Measurements from ENCODE around the gene HSPB7. TPM values are rescaled to one million over a fixed set of nuclear protein-coding genes. Genes with fewer than 3 reads are reported as not detected.

The HSPB7 gene
- total and polyA plus RNA-seq, 2 donors (not counting 1 experiment from before 2014, with no cell fraction given): 4.5 to 10.1 TPM

- no peak overlapping the region for H3K4me2 ChIP-seq (ENCODE audit: extremely low read depth, insufficient read depth, low read length)
- H2AFZ ChIP-seq (ENCODE audit: low read length): no peak overlapping the region
- no peaks in the 10 kb centered on the region for H3K36me3 ChIP-seq (ENCODE audit: control insufficient read depth, insufficient read depth, low read length)
- no peaks in the 10 kb centered on the region for H3K9me3 ChIP-seq (ENCODE audit: control insufficient read depth, insufficient read depth, low read depth, low read length)
- H3K79me2 ChIP-seq (ENCODE audit: control insufficient read depth, insufficient read depth, low read length): no peaks in the 10 kb centered on the region
- TF ChIP-seq, protein P1, sequence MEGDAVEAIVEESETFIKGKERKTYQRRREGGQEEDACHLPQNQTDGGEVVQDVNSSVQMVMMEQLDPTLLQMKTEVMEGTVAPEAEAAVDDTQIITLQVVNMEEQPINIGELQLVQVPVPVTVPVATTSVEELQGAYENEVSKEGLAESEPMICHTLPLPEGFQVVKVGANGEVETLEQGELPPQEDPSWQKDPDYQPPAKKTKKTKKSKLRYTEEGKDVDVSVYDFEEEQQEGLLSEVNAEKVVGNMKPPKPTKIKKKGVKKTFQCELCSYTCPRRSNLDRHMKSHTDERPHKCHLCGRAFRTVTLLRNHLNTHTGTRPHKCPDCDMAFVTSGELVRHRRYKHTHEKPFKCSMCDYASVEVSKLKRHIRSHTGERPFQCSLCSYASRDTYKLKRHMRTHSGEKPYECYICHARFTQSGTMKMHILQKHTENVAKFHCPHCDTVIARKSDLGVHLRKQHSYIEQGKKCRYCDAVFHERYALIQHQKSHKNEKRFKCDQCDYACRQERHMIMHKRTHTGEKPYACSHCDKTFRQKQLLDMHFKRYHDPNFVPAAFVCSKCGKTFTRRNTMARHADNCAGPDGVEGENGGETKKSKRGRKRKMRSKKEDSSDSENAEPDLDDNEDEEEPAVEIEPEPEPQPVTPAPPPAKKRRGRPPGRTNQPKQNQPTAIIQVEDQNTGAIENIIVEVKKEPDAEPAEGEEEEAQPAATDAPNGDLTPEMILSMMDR (conservative IDR thresholded peaks at IDR 0.05 in 1 of 2, IDR thresholded peaks at IDR 0.05 in 1 of 2; ENCODE audit: low read depth in 1 of 2, low read length in 2 of 2): no peak
- H3K4me1 ChIP-seq (ENCODE audit: control insufficient read depth, extremely low read depth, insufficient read depth, low read length): peaks cover 3% of the 10 kb centered on the region
- H3K9ac ChIP-seq (ENCODE audit: insufficient read depth, low read length): no peak overlapping the region
- H4K20me1 ChIP-seq (ENCODE audit: control insufficient read depth, extremely low read depth, insufficient read depth, low read length): no peaks in the 10 kb centered on the region
- DNase-seq (ENCODE audit: low read depth in 2 of 2): no peak
- no peaks in the 10 kb centered on the region for H3K27me3 ChIP-seq (ENCODE audit: control insufficient read depth, insufficient read depth, low read length)
- no peak overlapping the region for H3K4me3 ChIP-seq (replicated peaks in 1 of 4; ENCODE audit: control extremely low read depth in 1 of 4, insufficient read depth in 1 of 4, low read depth in 3 of 4, low read length in 4 of 4)
- no peak overlapping the region for H3K27ac ChIP-seq (ENCODE audit: insufficient read depth, low read length)
Measured at GRCh38 chr1:16007671-16008341, 10.0 kb downstream of the HSPB7 start.

DNA sequence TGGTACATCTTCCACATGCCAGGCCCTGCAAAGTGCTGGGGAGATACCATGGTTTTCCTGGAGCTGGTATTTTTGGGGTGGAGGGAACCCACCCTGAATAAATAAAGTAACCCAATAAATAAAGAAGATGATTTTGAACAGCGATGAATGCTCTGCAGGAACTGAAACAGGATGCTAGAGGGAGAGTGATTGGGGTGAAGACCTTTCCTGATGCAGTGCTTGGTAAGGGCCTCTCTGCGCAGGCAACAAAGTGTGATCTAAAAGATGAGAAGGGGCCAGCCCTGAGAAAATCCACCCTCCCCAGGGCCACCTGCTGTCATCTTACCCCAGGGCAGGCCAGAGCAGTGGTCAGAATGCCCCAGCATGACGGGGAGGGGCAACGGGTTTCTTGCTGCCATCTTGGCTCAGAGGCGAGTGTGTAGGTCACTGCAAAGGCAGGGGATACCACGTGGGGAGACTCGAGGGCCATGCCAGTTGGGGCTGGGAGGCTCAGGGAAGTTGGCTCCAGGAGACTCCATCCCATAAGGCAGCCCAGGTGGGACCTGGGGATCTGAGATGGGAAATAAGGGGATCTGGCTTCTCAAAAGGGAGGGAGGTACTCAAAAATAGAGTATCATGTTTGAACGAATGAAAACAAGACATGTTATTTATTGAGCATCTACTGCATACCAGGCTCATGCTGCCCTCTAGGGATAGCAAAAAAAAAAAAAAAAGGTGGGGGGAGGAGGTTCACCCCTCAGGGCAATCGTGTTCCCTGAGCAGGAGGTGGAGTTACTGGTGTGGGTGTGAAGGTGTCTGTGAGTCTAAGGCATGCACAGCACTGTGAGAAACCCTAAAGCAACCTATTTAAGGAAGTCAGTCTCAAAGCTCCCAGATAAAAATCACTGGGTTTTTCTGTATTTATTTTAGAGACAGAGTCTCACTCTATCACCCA lies 11.0 kb downstream of the HSPB7 start:
- H3K79me2 ChIP-seq (ENCODE audit: control insufficient read depth, insufficient read depth, low read length): no peaks in the 10 kb centered on the region
- H3K4me3 ChIP-seq (replicated peaks in 1 of 4; ENCODE audit: control extremely low read depth in 1 of 4, insufficient read depth in 1 of 4, low read depth in 3 of 4, low read length in 4 of 4): no peak overlapping the region
- no peak overlapping the region for H3K9ac ChIP-seq (ENCODE audit: insufficient read depth, low read length)
- TF ChIP-seq, protein P1 (conservative IDR thresholded peaks at IDR 0.05 in 1 of 2, IDR thresholded peaks at IDR 0.05 in 1 of 2; ENCODE audit: low read depth in 1 of 2, low read length in 2 of 2): peak in 1 of 2 donors; percentile 13
- TF ChIP-seq EZH2 (IDR thresholded peaks at IDR 0.05; ENCODE audit: low read length, missing control alignments): no peak
- no peak overlapping the region for H2AFZ ChIP-seq (ENCODE audit: low read length)
- no peaks in the 10 kb centered on the region for H3K27me3 ChIP-seq (ENCODE audit: control insufficient read depth, insufficient read depth, low read length)
- H4K20me1 ChIP-seq (ENCODE audit: control insufficient read depth, extremely low read depth, insufficient read depth, low read length): no peaks in the 10 kb centered on the region
- no peaks in the 10 kb centered on the region for H3K36me3 ChIP-seq (ENCODE audit: control insufficient read depth, insufficient read depth, low read length)
- H3K4me1 ChIP-seq (ENCODE audit: control insufficient read depth, extremely low read depth, insufficient read depth, low read length): no peaks in the 10 kb centered on the region
- no peaks in the 10 kb centered on the region for H3K9me3 ChIP-seq (ENCODE audit: control insufficient read depth, insufficient read depth, low read depth, low read length)
- peak; percentile 10 to 17 for DNase-seq (ENCODE audit: low read depth in 2 of 2)
- no peak overlapping the region for H3K4me2 ChIP-seq (ENCODE audit: extremely low read depth, insufficient read depth, low read length)
- H3K27ac ChIP-seq (ENCODE audit: insufficient read depth, low read length): no peak overlapping the region

- H3K36me3 ChIP-seq (ENCODE audit: control insufficient read depth, insufficient read depth, low read length): no peaks in the 10 kb centered on the region
- no peaks in the 10 kb centered on the region for H4K20me1 ChIP-seq (ENCODE audit: control insufficient read depth, extremely low read depth, insufficient read depth, low read length)
- no peak overlapping the region for H2AFZ ChIP-seq (ENCODE audit: low read length)
- no peak overlapping the region for H3K4me3 ChIP-seq (replicated peaks in 1 of 4; ENCODE audit: control extremely low read depth in 1 of 4, insufficient read depth in 1 of 4, low read depth in 3 of 4, low read length in 4 of 4)
- H3K4me1 ChIP-seq (ENCODE audit: control insufficient read depth, extremely low read depth, insufficient read depth, low read length): no peaks in the 10 kb centered on the region
- no peak overlapping the region for H3K9ac ChIP-seq (ENCODE audit: insufficient read depth, low read length)
- H3K9me3 ChIP-seq (ENCODE audit: control insufficient read depth, insufficient read depth, low read depth, low read length): no peaks in the 10 kb centered on the region
- TF ChIP-seq, protein P1 (conservative IDR thresholded peaks at IDR 0.05 in 1 of 2, IDR thresholded peaks at IDR 0.05 in 1 of 2; ENCODE audit: low read depth in 1 of 2, low read length in 2 of 2): no peak
- no peak for TF ChIP-seq EZH2 (IDR thresholded peaks at IDR 0.05; ENCODE audit: low read length, missing control alignments)
- no peaks in the 10 kb centered on the region for H3K27me3 ChIP-seq (ENCODE audit: control insufficient read depth, insufficient read depth, low read length)
- no peak for DNase-seq (ENCODE audit: low read depth in 2 of 2)
- no peaks in the 10 kb centered on the region for H3K79me2 ChIP-seq (ENCODE audit: control insufficient read depth, insufficient read depth, low read length)
- no peak overlapping the region for H3K27ac ChIP-seq (ENCODE audit: insufficient read depth, low read length)
- H3K4me2 ChIP-seq (ENCODE audit: extremely low read depth, insufficient read depth, low read length): no peak overlapping the region
Measured at GRCh38 chr1:16006010-16006409, 11.8 kb downstream of the HSPB7 start.

Data from fibroblast of lung (primary cell).